T follicular helper cell (primary cell): ENCODE measurements around the gene NDRG4.

Source experiments
- DNase-seq: peaks from one replicate; pipeline ENCODE4 v3.0.0-alpha.2; 2020; ENCODE audit warnings: low read depth

Gene NDRG4

DNA sequence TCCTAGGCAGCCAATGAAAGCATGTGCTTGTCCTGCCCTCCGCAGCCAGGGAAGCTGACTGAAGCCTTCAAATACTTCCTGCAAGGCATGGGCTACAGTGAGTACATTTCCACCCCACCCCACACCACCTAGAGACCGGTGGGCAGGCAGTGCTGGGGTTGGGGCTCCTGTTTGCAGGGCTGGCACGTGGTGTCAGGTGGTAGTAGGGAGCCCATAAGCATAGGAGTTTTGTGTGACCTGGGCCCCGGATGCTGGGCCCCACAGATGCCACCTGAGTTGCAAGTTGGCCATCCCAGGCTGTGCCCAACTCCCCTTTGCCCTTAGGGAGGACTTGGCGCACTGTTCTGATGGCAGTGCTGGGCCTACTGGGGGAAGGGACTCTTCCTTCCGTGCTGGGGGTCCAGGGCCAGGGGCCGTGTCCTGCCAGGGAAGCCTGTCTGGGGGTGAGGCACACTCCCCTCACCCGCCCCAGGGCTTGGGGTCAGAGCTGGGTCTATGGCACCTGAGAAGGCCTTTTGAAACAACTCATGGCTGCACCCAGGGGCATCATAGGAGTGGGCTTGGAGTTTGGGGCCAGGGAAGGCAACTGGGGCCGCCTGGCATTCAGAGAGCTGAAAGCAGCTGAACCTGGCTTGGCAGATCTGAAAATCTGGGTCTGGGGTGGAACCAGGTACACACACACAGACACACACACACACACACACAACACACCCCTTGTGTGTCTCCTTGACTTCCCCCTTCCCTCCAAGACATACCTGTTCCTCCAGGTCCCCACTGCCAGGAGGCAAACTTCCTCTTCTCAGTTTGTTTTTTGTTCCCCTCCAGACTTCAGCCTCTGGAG lies 9.5 kb downstream of the NDRG4 start:
- no peak for DNase-seq

DNA sequence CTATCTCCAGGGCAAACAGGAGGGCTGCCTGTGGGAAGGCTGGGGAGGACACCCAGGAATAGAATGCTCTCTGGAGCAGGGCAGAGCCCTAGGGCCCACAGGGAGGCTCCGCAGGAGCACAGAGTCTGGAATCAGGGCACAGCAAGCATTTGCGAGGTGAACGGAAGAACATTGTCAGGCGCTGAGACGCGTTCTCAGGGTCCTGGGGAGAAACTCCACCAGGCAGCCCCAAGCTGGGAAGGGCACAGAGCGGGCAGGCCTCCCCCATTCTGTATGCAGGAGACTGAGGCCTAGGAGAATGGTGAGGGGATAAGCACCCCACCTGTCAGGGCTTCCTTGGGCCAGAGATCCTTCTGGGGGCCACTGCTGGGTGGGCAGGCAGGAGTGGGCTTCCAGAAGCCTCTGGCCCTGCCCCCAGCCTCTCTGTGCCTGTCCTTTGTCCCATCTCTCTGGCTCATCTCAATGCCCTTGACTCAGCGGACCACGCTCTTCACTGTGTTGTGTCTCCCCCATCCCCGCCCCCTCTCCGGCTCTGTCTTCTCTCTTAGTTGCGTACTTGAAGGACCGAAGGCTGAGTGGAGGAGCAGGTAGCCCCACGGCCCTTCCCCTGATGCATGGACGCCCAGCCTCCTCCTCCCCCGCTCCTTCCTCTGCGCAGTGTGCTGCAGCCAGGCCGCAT lies 10.3 kb downstream of the NDRG4 start:
- DNase-seq = no peak

GRCh38 chr16:58510776-58511628 lies 11.1 kb downstream of the NDRG4 start:
- no peak for DNase-seq

GRCh38 chr16:58511933-58512815 lies 12.2 kb downstream of the NDRG4 start:
- peak; percentile 73 for DNase-seq

GRCh38 chr16:58513874-58514273 lies 13.9 kb downstream of the NDRG4 start:
- DNase-seq = no peak

DNA sequence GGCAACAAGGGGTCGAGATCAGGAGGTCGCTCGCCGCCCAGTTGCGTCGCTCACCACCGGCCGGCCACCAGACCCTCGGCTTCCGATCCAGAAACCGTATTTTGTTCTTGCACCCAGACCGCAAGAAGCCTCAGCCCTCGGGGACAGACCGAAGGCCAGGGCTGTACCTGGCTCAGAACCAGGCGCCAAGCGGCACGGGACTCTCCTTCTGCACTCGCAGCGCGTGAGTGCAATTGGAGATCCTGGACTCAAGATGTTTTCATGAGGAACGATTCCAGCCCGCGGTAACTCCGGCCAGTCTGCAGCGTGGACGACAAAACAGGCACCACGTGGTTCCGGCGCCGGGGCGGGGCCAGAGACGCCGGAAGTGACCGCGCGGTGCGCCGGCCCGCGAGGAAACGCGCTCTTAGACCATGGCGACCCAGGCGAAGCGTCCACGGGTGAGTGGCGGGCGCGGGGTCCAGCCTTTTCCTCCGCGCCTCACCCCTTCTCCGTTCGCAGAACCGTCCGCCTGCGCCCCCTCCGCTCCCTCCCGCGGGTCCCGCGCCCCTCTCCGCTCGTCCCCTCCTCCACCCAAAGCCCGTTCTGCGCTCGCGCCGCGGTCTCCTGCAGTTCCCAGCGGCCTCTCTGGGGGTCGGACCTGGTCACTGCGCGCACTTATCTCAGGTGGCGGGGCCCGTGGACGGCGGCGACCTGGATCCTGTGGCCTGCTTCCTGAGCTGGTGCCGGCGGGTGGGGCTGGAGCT lies 15.4 kb downstream of the NDRG4 start, which contains the start of gene SETD6:
SETD6 (plus strand) TSS at position 393 of the 746 bp plus-strand sequence; CDS start at position 414, 21 bp downstream.
- DNase-seq = peak; percentile 45

- peak; percentile 25 for DNase-seq
Observed at GRCh38 chr16:58515871-58516767, 16.2 kb downstream of the NDRG4 start.

- no peak for DNase-seq
Observed at GRCh38 chr16:58516768-58517107, 16.8 kb downstream of the NDRG4 start.

DNA sequence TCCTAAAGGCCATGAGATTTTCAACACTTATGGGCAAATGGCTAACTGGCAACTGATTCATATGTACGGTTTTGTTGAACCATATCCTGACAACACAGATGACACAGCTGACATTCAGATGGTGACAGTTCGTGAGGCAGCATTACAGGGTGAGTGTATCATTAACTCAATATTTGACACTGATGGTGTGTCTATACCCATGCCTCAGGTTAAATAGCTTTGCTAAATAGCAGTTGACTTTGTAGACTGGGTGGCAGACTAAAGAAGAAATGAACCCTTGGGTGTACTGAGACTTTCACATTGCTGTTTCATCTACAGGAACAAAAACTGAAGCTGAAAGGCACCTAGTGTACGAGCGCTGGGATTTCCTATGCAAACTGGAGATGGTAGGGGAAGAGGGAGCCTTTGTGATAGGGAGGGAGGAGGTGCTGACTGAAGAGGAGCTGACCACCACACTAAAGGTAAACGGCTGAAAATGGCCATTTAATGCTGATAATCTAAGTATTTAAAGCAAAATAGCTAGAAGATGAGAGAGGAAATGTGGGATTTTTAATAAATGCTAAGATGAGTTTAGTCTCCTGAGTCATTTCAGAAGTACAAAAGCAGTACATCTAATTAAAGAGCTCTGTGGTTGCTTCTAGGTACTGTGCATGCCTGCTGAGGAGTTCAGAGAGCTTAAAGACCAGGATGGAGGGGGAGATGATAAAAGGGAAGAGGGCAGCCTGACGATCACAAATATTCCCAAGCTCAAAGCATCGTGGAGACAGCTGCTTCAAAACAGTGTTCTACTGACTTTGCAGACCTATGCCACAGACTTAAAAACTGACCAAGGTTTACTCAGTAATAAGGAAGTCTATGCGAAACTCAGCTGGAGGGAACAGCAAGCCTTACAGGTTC lies 18.4 kb downstream of the NDRG4 start:
- DNase-seq = no peak

DNA sequence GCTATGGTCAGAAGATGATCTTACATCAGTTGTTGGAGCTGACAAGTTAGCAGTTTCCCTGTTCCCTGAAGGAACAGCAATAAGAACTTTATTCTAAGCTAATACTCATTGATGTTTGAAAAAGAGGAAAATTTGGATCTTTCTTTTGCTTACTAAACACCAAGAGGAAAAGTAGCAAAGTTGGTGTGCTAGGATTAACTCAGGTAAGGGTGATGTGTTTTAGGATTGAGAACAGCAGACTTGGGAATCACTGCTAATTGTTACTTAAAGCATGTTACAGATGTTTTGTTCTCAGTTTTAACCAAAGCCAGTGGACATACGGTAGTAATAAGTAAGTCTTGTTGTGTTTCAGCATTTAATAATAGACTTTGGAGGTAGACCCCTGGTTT lies 19.0 kb downstream of the NDRG4 start:
- DNase-seq = no peak

GRCh38 chr16:58519707-58520106 lies 19.8 kb downstream of the NDRG4 start:
- no peak for DNase-seq

GRCh38 chr16:58530179-58530578 lies 30.2 kb downstream of the NDRG4 start:
- DNase-seq = no peak

DNA sequence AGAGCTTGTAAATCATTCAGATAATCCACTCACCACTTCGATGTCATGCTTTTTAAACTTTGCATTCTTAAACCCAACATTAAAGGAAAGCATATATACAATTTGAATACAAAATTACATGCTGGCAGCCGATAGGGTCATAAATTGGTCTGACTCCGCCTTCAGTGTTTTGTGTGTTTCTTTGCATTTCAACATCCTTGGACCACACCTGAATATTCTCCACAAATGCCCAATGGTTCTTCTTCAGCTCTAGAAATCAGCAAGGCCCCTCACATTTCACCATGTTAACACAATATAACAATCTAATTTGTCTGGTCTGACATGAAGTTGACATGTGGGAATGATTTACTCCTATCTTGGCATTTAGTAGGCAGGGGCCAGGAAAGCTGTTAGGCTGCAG lies 32.5 kb downstream of the NDRG4 start:
- no peak for DNase-seq

DNA sequence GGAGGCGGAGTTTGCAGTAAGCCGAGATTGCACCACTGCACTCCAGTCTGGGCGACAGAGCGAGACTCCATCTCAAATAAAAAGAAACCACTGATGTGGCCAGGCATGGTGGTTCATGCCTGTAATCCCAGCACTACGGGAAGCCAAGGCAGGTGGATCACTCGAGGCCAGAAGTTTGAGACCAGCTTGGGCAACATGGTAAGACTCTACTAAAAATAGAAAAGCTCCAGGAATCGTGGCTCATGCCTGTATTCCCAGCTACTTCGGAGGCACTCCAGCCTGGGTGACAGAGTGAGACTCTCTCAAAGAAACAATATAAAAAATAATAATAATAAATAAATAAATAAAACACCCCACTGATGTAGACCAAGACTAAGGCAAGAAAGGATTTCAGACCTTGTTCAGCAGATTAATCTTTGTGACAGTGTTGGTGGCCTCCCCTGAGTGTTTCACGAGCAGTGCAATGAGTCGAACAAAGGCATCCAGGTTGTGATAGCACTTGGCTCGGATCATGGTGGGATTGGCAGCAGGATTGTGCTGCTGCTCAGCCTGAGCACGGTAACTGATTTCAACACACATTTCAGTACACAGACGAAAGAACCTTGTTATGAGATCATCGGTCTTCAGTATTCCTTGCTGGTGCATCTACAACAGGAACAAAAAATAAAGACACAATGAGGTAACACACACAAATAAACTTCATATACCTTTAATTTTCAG lies 34.0 kb downstream of the NDRG4 start:
- DNase-seq = no peak

DNA sequence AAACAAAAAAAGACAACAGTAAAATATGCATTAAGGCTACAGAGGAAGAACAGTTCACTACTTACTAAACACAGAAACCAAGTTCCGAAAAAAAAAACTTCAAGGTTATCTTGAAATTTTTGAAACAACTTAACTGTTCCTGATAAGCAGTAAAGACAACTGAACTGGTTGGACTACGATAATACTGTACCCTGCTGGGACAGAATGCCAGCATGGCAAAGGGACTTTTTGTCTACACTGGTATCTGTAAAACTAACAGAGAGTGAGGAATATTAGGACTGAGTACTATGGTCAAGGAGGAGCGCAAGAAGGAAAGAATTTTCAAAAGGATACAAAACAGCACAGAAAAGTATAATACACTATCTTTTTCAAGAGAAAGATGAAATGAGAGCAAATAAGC lies 35.2 kb downstream of the NDRG4 start:
- DNase-seq = no peak

DNA sequence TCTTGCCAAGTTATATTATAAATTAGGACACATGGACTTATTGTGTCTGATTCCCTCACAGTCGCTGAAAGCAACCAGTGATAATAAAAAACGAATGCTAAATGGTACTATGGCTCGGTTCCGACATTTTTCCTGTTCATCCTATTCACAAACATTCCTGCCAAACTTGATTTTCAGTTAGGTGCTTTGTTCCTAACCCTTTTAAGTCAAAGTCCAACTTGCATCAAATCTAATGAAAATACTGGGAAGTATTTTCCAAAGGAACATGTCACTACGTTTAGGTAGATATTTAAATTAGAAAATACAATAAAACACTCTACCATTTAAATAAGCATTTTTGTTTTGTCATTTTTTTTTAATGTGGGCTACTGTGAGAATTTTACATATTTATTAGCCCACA lies 36.3 kb downstream of the NDRG4 start:
- no peak for DNase-seq

- DNase-seq = no peak
Observed at GRCh38 chr16:58537124-58537906, 37.4 kb downstream of the NDRG4 start.
